ENCODE data around the gene ZNF430. TPM values are rescaled to one million over a fixed set of nuclear protein-coding genes. Genes with fewer than 3 reads are reported as not detected.

ZNF430 gene
- total and polyA plus RNA-seq, 10 of the 15 experiments (the other 5 are each of a cell fraction or from before 2014, with no cell fraction given), result 4.6 to 19.0 (median 12.1) TPM

GRCh38 chr19:21109116-21109515 lies 88.7 kb downstream of the ZNF430 start (continued):
- no peak for TF ChIP-seq ZNF687 (IDR thresholded peaks at IDR 0.05)

Small RNA genes within 50 kb of the gene (small RNA-seq; reads per million reads assigned to genes)
- gene AC008739.3, result not detected

Other genes starting within 250 kb of the ZNF430 start
- 7.7 and 8.5 TPM in 2 replicates for gene ZNF66, start 244.4 kb upstream of the ZNF430 start, total RNA-seq (2014; rRNA removed)
- gene ZNF66, start 244.4 kb upstream of the ZNF430 start, total RNA-seq (2014; rRNA removed; fragmentation: Illumina TruSeq; extraction: Trizol), result 8.5 and 9.9 TPM in 2 replicates
- 4.3 and 5.8 TPM in 2 replicates for gene ZNF66, start 244.4 kb upstream of the ZNF430 start, total RNA-seq (2021)
- 4.9 and 7.7 TPM in 2 replicates for gene ZNF66, start 244.4 kb upstream of the ZNF430 start, polyA plus RNA-seq (2011; rRNA removed)
- 6.4 and 6.5 TPM in 2 replicates for gene ZNF66, start 244.4 kb upstream of the ZNF430 start, polyA plus RNA-seq (2014; fragmentation: Illumina TruSeq; extraction: Trizol)
- 1 to 10 TPM in 1 of 2 experiments, under 1 TPM in 1; 0.62 to 1.4 TPM for gene ZNF66, start 244.4 kb upstream of the ZNF430 start, polyA plus RNA-seq (2014; fragmentation: Nextera tagmentation; extraction: Ambion mirVana)
- 3.2 and 3.4 TPM in 2 replicates for gene ZNF66, start 244.4 kb upstream of the ZNF430 start, polyA plus RNA-seq (2014; rRNA removed)
- 1 to 10 TPM; 5.3 to 6.0 TPM for gene ZNF66, start 244.4 kb upstream of the ZNF430 start, polyA plus RNA-seq (2016; fragmentation: Nextera tagmentation; extraction: Ambion mirVana)
- gene ZNF85, start 97.4 kb upstream of the ZNF430 start, total RNA-seq (2014; rRNA removed), result 23.9 and 25.2 TPM in 2 replicates
- 23.5 and 25.5 TPM in 2 replicates for gene ZNF85, start 97.4 kb upstream of the ZNF430 start, total RNA-seq (2014; rRNA removed; fragmentation: Illumina TruSeq; extraction: Trizol)
- 12.6 and 17.0 TPM in 2 replicates for gene ZNF85, start 97.4 kb upstream of the ZNF430 start, total RNA-seq (2021)
- 19.8 and 26.2 TPM in 2 replicates for gene ZNF85, start 97.4 kb upstream of the ZNF430 start, polyA plus RNA-seq (2011; rRNA removed)
- 17.2 and 22.9 TPM in 2 replicates for gene ZNF85, start 97.4 kb upstream of the ZNF430 start, polyA plus RNA-seq (2014; fragmentation: Illumina TruSeq; extraction: Trizol)
- gene ZNF85, start 97.4 kb upstream of the ZNF430 start, polyA plus RNA-seq (2014; fragmentation: Nextera tagmentation; extraction: Ambion mirVana), result 10 to 100 TPM; 25.8 to 31.7 TPM
- gene ZNF85, start 97.4 kb upstream of the ZNF430 start, polyA plus RNA-seq (2014; rRNA removed), result 17.2 and 26.2 TPM in 2 replicates
- gene ZNF85, start 97.4 kb upstream of the ZNF430 start, polyA plus RNA-seq (2016; fragmentation: Nextera tagmentation; extraction: Ambion mirVana), result 10 to 100 TPM; 19.5 to 21.9 TPM
- gene ZNF714, start 61.5 kb downstream of the ZNF430 start, total RNA-seq (2014; rRNA removed), result 10.7 and 12.0 TPM in 2 replicates
- gene ZNF714, start 61.5 kb downstream of the ZNF430 start, total RNA-seq (2014; rRNA removed; fragmentation: Illumina TruSeq; extraction: Trizol), result 10.3 and 12.3 TPM in 2 replicates
- 7.6 and 7.7 TPM in 2 replicates for gene ZNF714, start 61.5 kb downstream of the ZNF430 start, total RNA-seq (2021)
- gene ZNF714, start 61.5 kb downstream of the ZNF430 start, polyA plus RNA-seq (2011; rRNA removed), result 13.2 and 22.3 TPM in 2 replicates
- gene ZNF714, start 61.5 kb downstream of the ZNF430 start, polyA plus RNA-seq (2014; fragmentation: Illumina TruSeq; extraction: Trizol), result 9.4 and 10.7 TPM in 2 replicates
- 1 to 10 TPM; 4.9 to 5.1 TPM for gene ZNF714, start 61.5 kb downstream of the ZNF430 start, polyA plus RNA-seq (2014; fragmentation: Nextera tagmentation; extraction: Ambion mirVana)
- 5.2 and 6.3 TPM in 2 replicates for gene ZNF714, start 61.5 kb downstream of the ZNF430 start, polyA plus RNA-seq (2014; rRNA removed)
- gene ZNF714, start 61.5 kb downstream of the ZNF430 start, polyA plus RNA-seq (2016; fragmentation: Nextera tagmentation; extraction: Ambion mirVana), result 10 to 100 TPM in 1 of 2 experiments, 1 to 10 TPM in 1; 8.7 to 11.9 TPM
- 7.9 and 10.8 TPM in 2 replicates for gene ZNF431, start 121.4 kb downstream of the ZNF430 start, total RNA-seq (2014; rRNA removed)
- gene ZNF431, start 121.4 kb downstream of the ZNF430 start, total RNA-seq (2014; rRNA removed; fragmentation: Illumina TruSeq; extraction: Trizol), result 15.3 and 17.4 TPM in 2 replicates
- 8.9 and 12.3 TPM in 2 replicates for gene ZNF431, start 121.4 kb downstream of the ZNF430 start, total RNA-seq (2021)
- gene ZNF431, start 121.4 kb downstream of the ZNF430 start, polyA plus RNA-seq (2011; rRNA removed), result 18.7 and 26.1 TPM in 2 replicates
- gene ZNF431, start 121.4 kb downstream of the ZNF430 start, polyA plus RNA-seq (2014; fragmentation: Illumina TruSeq; extraction: Trizol), result 14.3 and 15.0 TPM in 2 replicates
- 1 to 10 TPM; 2.5 to 2.8 TPM for gene ZNF431, start 121.4 kb downstream of the ZNF430 start, polyA plus RNA-seq (2014; fragmentation: Nextera tagmentation; extraction: Ambion mirVana)
- 6.6 and 8.7 TPM in 2 replicates for gene ZNF431, start 121.4 kb downstream of the ZNF430 start, polyA plus RNA-seq (2014; rRNA removed)
- 10 to 100 TPM in 1 of 2 experiments, 1 to 10 TPM in 1; 9.3 to 10.7 TPM for gene ZNF431, start 121.4 kb downstream of the ZNF430 start, polyA plus RNA-seq (2016; fragmentation: Nextera tagmentation; extraction: Ambion mirVana)